ENCODE results near the gene VCP. TPM values are rescaled to one million over a fixed set of nuclear protein-coding genes. Genes with fewer than 3 reads are reported as not detected.

The VCP gene
- total RNA-seq, 1 experiment from 2014 or later, result 200 TPM

GRCh38 chr9:35102465-35102768, 30.0 kb upstream of the VCP start:
- BruUV-seq (replicated peaks), result no TSS peak
- Histone ChIP-seq H3K9me2 (ENCODE audit: insufficient read depth) (no peaks in the 10 kb centered on the region), H4K20me1 (ENCODE audit: insufficient read depth) (no peaks in the 10 kb centered on the region), H3K4me2 (peak overlapping the region; percentile 90), H3F3A (ENCODE audit: insufficient read depth, low read depth) (no peaks in the 10 kb centered on the region), H3K27ac (peak overlapping the region; percentile 49), H3K27me3 (ENCODE audit: insufficient read depth, low read depth) (no peaks in the 10 kb centered on the region), H2AFZ (peak overlapping the region; percentile 96), H3K4me1 (replicated peaks; ENCODE audit: insufficient read depth) (no peaks in the 10 kb centered on the region), H3K4me3 (peak overlapping the region; percentile 84), H3K36me3 (ENCODE audit: low read depth) (no peaks in the 10 kb centered on the region), H3K9me3 (ENCODE audit: insufficient read depth, low read depth) (no peaks in the 10 kb centered on the region), H3K79me2 (ENCODE audit: low read depth) (peaks cover 15% of the 10 kb centered on the region)
- TF ChIP-seq, protein P1, sequence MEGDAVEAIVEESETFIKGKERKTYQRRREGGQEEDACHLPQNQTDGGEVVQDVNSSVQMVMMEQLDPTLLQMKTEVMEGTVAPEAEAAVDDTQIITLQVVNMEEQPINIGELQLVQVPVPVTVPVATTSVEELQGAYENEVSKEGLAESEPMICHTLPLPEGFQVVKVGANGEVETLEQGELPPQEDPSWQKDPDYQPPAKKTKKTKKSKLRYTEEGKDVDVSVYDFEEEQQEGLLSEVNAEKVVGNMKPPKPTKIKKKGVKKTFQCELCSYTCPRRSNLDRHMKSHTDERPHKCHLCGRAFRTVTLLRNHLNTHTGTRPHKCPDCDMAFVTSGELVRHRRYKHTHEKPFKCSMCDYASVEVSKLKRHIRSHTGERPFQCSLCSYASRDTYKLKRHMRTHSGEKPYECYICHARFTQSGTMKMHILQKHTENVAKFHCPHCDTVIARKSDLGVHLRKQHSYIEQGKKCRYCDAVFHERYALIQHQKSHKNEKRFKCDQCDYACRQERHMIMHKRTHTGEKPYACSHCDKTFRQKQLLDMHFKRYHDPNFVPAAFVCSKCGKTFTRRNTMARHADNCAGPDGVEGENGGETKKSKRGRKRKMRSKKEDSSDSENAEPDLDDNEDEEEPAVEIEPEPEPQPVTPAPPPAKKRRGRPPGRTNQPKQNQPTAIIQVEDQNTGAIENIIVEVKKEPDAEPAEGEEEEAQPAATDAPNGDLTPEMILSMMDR (conservative IDR thresholded peaks at IDR 0.05), result no peak
- TF ChIP-seq EZH2 (IDR thresholded peaks at IDR 0.05; ENCODE audit: low read depth), result no peak
- CTCF ChIA-PET, result interaction anchor here (1.0 kb wide), 1 partner anchor 51 kb away, joined by 3 read pairs; no protein-coding TSS in a partner anchor
- intact Hi-C loops (cut with micrococcal nuclease; ENCODE audit: unreplicated experiment), result no loop called here
- DNase-seq, result no peak
- POLR2A ChIA-PET (ENCODE audit: unreplicated experiment), result interaction anchor here (0.6 kb wide), 1 partner anchor 409 kb away, joined by 3 read pairs; no protein-coding TSS in a partner anchor

DNA sequence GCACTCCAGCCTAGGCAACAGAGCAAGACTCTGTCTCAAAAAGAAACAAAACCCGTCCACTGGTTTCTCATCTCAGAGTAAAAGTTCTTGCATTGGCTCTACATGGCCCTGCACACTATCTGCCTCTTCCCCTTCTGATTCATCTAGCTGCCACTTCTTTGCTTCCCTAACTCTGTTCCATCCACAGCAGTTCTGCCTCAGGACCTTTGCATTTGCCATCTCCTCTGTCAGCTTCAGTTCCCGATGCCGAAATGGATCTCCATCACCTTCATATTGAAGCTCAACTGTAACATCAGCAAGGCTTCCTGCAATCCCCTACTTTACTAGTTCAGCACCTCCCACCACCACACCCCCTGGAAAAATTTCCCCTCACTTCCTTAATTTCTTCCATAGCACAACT, 25.1 kb upstream of the VCP start:
- Histone ChIP-seq H3K79me2 (ENCODE audit: low read depth) (peaks cover 19% of the 10 kb centered on the region), H2AFZ (no peak overlapping the region), H3K4me2 (no peak overlapping the region), H4K20me1 (ENCODE audit: insufficient read depth) (no peaks in the 10 kb centered on the region), H3K27ac (no peak overlapping the region), H3K9me2 (ENCODE audit: insufficient read depth) (no peaks in the 10 kb centered on the region), H3K9me3 (ENCODE audit: insufficient read depth, low read depth) (no peaks in the 10 kb centered on the region), H3K36me3 (ENCODE audit: low read depth) (no peaks in the 10 kb centered on the region), H3F3A (ENCODE audit: insufficient read depth, low read depth) (no peaks in the 10 kb centered on the region; the same call in 1 of the 2 replicates), H3K27me3 (ENCODE audit: insufficient read depth, low read depth) (no peaks in the 10 kb centered on the region), H3K4me1 (replicated peaks; ENCODE audit: insufficient read depth) (0 out of 2 replicates have a peak, but pooled peaks cover 3% of the 10 kb centered on the region), H3K4me3 (no peak overlapping the region)
- ChIA-PET CTCF (no interaction called here), POLR2A (ENCODE audit: unreplicated experiment) (no interaction called here)
- DNase-seq, result no peak
- TF ChIP-seq, protein P1 (conservative IDR thresholded peaks at IDR 0.05), result no peak
- TF ChIP-seq EZH2 (IDR thresholded peaks at IDR 0.05; ENCODE audit: low read depth), result no peak
- no TSS peak for BruUV-seq (replicated peaks)
- intact Hi-C loops (cut with micrococcal nuclease; ENCODE audit: unreplicated experiment), result no loop called here

DNA sequence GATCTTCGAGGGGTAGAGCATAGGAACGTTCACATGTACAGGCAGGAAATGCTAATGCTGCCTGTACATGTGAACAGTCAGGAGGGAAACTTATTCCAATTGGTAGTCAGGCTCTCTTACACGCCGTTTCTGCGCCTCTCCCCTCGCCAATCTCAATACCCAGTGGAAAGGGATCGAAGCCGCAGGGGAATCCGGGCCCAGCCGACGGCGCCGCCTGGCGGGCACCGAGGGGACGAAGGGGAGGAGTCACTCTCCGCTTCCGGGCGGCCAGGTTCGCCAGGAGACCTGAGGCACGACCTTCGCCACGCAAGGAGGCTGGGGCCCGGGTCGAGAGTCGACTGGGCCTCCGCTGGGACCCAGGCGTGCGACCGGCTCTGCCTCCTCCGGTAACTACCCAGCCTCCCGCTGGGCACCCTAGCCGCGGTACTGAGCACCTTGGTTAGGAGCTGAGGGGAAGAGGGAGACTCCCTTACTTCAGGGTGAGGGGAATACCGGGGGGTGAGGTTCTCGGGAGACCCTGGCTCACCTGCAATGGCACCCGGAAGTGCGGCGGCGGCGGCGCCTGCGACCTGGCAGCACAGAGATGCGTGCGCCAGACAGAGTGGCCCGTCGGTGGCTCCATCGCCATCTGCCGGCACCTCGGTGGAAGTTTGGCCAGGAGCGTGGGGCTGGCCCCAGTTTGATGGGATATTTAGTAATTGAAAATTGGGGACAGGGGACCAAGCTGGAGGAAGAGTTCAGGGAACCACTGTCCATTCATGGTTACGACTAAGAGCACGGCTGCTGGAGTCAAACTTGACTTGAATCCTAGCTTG, 23.8 kb upstream of the VCP start, which contains the start of gene PIGO:
TSS of gene PIGO (minus strand) at position 557 of the 815 bp plus-strand sequence. CDS start 1,026 bp downstream, outside the sequence.
- CTCF ChIA-PET, result interaction anchor here (0.7 to 1.2 kb wide), 3 partner anchors 16 to 196 kb away, joined by 3 read pairs; no protein-coding TSS in a partner anchor
- H3K36me3 ChIP-seq (ENCODE audit: low read depth), result no peaks in the 10 kb centered on the region
- H3K4me3 ChIP-seq, result peak within 1 kb of the TSS; percentile 87
- peak; percentile 70 to 84 for DNase-seq
- POLR2A ChIA-PET (ENCODE audit: unreplicated experiment), result interaction anchor here (0.5 to 0.6 kb wide), 2 partner anchors 27 to 812 kb away, joined by 4 to 8 read pairs; no protein-coding TSS in a partner anchor
- no peaks in the 10 kb centered on the region for H3K9me3 ChIP-seq (ENCODE audit: insufficient read depth, low read depth)
- H3F3A ChIP-seq (ENCODE audit: insufficient read depth, low read depth), result no peaks in the 10 kb centered on the region; the same call in 1 of the 2 replicates
- 0 out of 2 replicates have a peak, but pooled peaks cover 6% of the 10 kb centered on the region for H3K79me2 ChIP-seq (ENCODE audit: low read depth)
- no peaks in the 10 kb centered on the region for H4K20me1 ChIP-seq (ENCODE audit: insufficient read depth)
- H3K4me2 ChIP-seq, result peak within 1 kb of the TSS; percentile 77
- no peaks in the 10 kb centered on the region for H3K27me3 ChIP-seq (ENCODE audit: insufficient read depth, low read depth)
- H3K4me1 ChIP-seq (replicated peaks; ENCODE audit: insufficient read depth), result 0 out of 2 replicates have a peak, but pooled peaks cover 3% of the 10 kb centered on the region
- H2AFZ ChIP-seq, result peak within 1 kb of the TSS; percentile 93
- no peak for TF ChIP-seq EZH2 (IDR thresholded peaks at IDR 0.05; ENCODE audit: low read depth)
- TF ChIP-seq, protein P1 (conservative IDR thresholded peaks at IDR 0.05), result peak; percentile 71; the same call in 1 of the 2 replicates
- intact Hi-C loops (cut with micrococcal nuclease; ENCODE audit: unreplicated experiment), result loop anchor here (1.0 kb wide), 1 partner anchor 197 kb away; no protein-coding TSS in a partner anchor
- H3K9me2 ChIP-seq (ENCODE audit: insufficient read depth), result no peaks in the 10 kb centered on the region
- peak within 1 kb of the TSS; percentile 93 for H3K27ac ChIP-seq
- TSS peak; percentile 27 for BruUV-seq (replicated peaks)

Measured in PC-9 (cell line).